WTC11 (cell line): ENCODE measurements around the gene CTDP1.

Experiments used
- CREB1 ChIP-seq: sonication (generic); formaldehyde crosslinking; IDR thresholded peaks from 2 replicates; pipeline ENCODE4 v1.8.0; 2023; ENCODE audit warnings: mild to moderate bottlenecking, missing genetic modification reagents
- ETV6 ChIP-seq: sonication (generic); formaldehyde crosslinking; IDR thresholded peaks from 2 replicates; pipeline ENCODE4 v1.8.1; 2022; ENCODE audit warnings: mild to moderate bottlenecking, missing genetic modification reagents
- GABPB1 ChIP-seq: sonication (generic); formaldehyde crosslinking; IDR thresholded peaks from 2 replicates; pipeline ENCODE4 v1.8.1; 2023; ENCODE audit warnings: mild to moderate bottlenecking, missing genetic modification reagents
- JAZF1 ChIP-seq: fragments of 250-450 bp; sonication (Bioruptor Pico); IDR thresholded peaks from 2 replicates; pipeline ENCODE4 v1.9.0; 2021; ENCODE audit warnings: moderate library complexity, mild to moderate bottlenecking, inconsistent platforms
- TCF7 ChIP-seq: sonication (generic); formaldehyde crosslinking; IDR thresholded peaks from 2 replicates; pipeline ENCODE4 v1.8.0; 2022; ENCODE audit warnings: mild to moderate bottlenecking, low read depth, missing genetic modification reagents, moderate library complexity
- ZNF317 ChIP-seq: sonication (generic); formaldehyde crosslinking; IDR thresholded peaks from 2 replicates; pipeline ENCODE4 v1.8.1; 2023; ENCODE audit warnings: low read depth, mild to moderate bottlenecking, moderate library complexity, missing genetic modification reagents, borderline replicate concordance
- TF ChIP-seq, protein P1 (sequence below): fragments of 200-600 bp; IDR thresholded peaks from 2 replicates; pipeline ENCODE4 v1.8.0; 2022; ENCODE audit warnings: antibody characterized with exemption
- TF ChIP-seq, protein P2 (sequence below): sonication (generic); formaldehyde crosslinking; conservative IDR thresholded peaks from 2 replicates; pipeline ENCODE4 v1.8.1; 2023; ENCODE audit warnings: mild to moderate bottlenecking, low read depth, missing genetic modification reagents, moderate library complexity
- TF ChIP-seq, protein P3 (sequence below): sonication (generic); formaldehyde crosslinking; IDR thresholded peaks from 2 replicates; pipeline ENCODE4 v1.8.0; 2022; ENCODE audit warnings: mild to moderate bottlenecking, missing genetic modification reagents
- TF ChIP-seq, protein P4 (sequence below): sonication (generic); formaldehyde crosslinking; IDR thresholded peaks from 2 replicates; pipeline ENCODE4 v1.8.1; 2023; ENCODE audit warnings: mild to moderate bottlenecking, missing genetic modification reagents, moderate library complexity
- TF ChIP-seq, protein P5 (sequence below): sonication (generic); formaldehyde crosslinking; IDR thresholded peaks from 2 replicates; pipeline ENCODE4 v1.8.0; 2023; ENCODE audit warnings: missing genetic modification reagents

DNA sequence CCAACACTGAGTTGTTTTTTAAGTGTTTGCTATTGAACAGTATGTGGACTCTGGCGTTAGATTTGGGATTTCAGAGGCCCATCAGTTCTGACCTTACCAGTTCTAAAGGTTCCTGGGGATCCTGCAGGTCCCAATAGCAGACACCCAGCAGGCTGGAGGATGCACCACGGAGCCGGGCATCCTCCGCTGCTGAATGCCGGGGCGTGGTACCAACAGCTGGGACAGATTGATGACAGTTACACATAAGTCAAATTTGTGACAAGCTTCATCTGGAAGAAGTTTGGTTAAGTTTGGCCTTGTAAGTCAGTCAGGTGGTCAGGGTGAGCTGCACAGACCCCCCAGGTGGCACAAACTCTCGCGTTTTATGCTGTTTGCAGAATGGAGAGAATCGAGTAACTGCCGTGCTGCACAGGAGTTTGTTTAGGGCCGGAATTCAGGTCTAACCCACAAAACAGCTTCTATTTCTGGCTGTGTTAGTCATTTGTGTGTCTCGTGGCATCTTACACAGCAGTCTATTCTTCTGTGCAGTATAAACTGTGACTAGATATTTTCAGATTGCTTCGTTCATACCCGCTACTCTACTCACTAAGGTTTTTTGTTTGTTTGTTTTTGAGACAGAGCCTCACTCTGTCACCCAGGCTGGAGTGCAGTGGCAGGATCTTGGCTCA lies 19.2 kb downstream of the CTDP1 start:
- TF ChIP-seq, protein P1, sequence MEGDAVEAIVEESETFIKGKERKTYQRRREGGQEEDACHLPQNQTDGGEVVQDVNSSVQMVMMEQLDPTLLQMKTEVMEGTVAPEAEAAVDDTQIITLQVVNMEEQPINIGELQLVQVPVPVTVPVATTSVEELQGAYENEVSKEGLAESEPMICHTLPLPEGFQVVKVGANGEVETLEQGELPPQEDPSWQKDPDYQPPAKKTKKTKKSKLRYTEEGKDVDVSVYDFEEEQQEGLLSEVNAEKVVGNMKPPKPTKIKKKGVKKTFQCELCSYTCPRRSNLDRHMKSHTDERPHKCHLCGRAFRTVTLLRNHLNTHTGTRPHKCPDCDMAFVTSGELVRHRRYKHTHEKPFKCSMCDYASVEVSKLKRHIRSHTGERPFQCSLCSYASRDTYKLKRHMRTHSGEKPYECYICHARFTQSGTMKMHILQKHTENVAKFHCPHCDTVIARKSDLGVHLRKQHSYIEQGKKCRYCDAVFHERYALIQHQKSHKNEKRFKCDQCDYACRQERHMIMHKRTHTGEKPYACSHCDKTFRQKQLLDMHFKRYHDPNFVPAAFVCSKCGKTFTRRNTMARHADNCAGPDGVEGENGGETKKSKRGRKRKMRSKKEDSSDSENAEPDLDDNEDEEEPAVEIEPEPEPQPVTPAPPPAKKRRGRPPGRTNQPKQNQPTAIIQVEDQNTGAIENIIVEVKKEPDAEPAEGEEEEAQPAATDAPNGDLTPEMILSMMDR: no peak
- TF ChIP-seq, protein P2, sequence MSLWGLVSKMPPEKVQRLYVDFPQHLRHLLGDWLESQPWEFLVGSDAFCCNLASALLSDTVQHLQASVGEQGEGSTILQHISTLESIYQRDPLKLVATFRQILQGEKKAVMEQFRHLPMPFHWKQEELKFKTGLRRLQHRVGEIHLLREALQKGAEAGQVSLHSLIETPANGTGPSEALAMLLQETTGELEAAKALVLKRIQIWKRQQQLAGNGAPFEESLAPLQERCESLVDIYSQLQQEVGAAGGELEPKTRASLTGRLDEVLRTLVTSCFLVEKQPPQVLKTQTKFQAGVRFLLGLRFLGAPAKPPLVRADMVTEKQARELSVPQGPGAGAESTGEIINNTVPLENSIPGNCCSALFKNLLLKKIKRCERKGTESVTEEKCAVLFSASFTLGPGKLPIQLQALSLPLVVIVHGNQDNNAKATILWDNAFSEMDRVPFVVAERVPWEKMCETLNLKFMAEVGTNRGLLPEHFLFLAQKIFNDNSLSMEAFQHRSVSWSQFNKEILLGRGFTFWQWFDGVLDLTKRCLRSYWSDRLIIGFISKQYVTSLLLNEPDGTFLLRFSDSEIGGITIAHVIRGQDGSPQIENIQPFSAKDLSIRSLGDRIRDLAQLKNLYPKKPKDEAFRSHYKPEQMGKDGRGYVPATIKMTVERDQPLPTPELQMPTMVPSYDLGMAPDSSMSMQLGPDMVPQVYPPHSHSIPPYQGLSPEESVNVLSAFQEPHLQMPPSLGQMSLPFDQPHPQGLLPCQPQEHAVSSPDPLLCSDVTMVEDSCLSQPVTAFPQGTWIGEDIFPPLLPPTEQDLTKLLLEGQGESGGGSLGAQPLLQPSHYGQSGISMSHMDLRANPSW (CRISPR knock-in tag): no peak
- no peak for TF ChIP-seq GABPB1 (CRISPR knock-in tag)
- TF ChIP-seq, protein P3, sequence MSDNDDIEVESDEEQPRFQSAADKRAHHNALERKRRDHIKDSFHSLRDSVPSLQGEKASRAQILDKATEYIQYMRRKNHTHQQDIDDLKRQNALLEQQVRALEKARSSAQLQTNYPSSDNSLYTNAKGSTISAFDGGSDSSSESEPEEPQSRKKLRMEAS (CRISPR knock-in tag): no peak
- TF ChIP-seq CREB1: no peak
- TF ChIP-seq JAZF1 (CRISPR knock-in tag): no peak
- TF ChIP-seq, protein P4, sequence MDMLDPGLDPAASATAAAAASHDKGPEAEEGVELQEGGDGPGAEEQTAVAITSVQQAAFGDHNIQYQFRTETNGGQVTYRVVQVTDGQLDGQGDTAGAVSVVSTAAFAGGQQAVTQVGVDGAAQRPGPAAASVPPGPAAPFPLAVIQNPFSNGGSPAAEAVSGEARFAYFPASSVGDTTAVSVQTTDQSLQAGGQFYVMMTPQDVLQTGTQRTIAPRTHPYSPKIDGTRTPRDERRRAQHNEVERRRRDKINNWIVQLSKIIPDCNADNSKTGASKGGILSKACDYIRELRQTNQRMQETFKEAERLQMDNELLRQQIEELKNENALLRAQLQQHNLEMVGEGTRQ (CRISPR knock-in tag): no peak
- no peak for TF ChIP-seq ETV6 (CRISPR knock-in tag)
- no peak for TF ChIP-seq ZNF317 (CRISPR knock-in tag)
- TF ChIP-seq, protein P5, sequence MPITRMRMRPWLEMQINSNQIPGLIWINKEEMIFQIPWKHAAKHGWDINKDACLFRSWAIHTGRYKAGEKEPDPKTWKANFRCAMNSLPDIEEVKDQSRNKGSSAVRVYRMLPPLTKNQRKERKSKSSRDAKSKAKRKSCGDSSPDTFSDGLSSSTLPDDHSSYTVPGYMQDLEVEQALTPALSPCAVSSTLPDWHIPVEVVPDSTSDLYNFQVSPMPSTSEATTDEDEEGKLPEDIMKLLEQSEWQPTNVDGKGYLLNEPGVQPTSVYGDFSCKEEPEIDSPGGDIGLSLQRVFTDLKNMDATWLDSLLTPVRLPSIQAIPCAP (CRISPR knock-in tag): no peak
- TF ChIP-seq TCF7 (CRISPR knock-in tag): no peak
